Stimulated activated CD4-positive, alpha-beta T cell treated with anti-CD3 and anti-CD28 coated beads, Interleukin-2, amount 100 ng/mL, for 24 hours (primary cell): ENCODE results near the gene IGBP1.
"Not testable (repeated sequence)": the region's sequence is repeated elsewhere in the genome, so short reads cannot be mapped to it uniquely, and the experiment has no call there.

Experiments
- DNase-seq, 2 donors: peaks; one replicate each; pipeline ENCODE4 v3.0.0-alpha.2; 2020

IGBP1 gene

DNA sequence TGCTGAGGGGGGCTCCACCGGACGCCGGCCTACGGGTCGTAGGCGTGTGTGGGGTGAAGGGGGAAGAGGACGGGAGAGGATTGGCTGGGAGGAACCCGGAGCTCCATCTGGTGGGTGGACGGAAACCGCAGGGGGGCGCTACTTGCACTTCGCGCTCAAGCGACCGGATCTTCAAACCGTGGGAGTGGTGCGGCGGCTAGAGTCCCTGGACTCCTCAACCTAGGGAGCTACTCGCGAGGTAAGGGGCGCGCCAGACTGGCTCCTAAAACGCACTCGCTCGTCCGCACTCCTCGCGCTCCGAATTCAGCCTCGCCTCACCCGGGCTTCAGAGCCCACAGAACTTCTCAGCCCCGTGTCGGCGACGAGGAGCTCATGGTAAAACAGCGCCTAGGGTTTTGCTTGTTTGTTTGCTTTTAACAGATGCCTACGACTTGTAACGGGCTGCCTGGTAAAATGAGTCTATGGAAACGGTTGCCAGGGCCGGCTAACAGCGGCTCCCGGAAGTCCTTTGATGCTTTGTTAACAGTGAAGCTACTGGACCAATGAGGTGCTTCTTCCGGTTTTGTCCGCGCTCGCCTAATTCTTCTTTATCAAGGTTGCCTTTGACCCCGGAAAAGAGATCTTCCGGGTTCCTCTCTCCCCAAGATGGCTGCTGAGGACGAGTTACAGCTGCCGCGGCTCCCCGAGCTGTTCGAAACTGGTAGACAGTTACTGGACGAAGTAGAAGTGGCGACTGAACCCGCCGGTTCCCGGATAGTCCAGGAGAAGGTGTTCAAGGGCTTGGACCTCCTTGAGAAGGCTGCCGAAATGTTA lies at the start of gene IGBP1:
TSS of gene IGBP1 (plus strand) at position 145 of the 813 bp plus-strand sequence. CDS start at position 646, 501 bp downstream.
- DNase-seq: peak; percentile 71 to 72

DNA sequence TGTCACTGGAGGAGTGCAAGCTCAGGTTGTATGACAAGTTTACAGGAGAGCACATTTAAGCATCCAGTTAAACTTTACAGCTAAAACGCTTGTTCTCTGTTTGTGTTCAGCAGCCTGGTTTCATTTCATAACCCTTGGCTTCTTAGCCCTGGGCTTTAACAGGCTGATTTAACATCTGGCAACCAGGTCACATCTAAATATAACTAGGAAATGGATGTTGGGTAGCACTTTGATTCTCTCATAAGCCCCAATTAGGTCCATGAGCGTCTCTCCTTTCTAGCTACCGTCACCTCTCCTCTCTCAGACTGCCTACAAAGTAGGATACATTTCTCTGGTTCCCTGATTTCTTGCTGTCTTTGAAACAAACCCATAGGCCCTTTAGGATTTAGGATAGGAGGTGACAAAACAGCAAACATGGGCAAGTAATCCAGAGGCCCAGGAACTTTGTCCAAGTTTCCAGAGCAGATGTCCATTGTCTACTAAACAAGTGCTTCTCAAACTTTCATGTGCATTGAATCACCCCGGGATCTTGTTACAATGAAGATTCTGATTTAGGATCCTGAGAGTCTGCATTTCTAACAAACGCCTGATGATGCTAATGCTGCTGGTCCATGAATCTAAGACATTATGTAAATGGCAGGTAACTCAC lies 48.5 kb upstream of the IGBP1 start:
- no peak for DNase-seq

DNA sequence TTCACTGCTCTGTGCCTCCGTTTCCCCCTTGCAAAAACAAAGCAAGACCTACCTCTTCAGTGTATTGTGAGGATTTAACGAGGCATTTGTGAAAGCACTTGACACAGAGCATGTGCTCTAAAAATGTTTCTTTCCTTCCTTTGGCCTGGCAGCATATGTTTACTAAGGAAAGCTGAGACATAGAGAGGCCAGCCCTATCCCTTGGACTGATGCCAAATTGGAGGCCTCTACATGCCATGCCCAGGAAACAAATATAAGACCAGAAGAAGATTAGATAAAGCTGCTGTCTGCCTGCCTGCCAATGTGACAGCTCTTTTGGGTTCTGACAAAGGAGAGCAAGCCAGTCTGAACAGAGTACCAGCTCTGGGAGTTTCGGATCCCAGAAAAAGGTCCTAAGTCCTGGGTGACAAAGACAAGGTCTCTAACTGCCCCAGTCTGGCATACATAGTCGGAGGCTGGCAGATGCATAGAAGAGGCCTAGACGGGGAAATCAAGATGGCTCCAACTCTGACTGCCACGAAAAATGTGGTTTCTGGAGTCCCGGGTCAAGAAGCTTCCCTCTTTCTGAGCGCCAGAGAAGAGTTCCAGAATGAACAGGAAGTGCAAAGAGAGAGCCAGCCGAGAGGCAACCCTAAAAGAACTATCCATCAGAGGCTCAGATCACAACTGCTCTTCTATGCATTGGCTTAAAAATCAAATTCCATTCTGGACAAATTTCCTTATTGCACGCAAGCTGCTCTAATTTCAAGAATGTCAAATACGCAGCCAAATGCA lies 45.2 kb upstream of the IGBP1 start:
- no peak for DNase-seq

DNA sequence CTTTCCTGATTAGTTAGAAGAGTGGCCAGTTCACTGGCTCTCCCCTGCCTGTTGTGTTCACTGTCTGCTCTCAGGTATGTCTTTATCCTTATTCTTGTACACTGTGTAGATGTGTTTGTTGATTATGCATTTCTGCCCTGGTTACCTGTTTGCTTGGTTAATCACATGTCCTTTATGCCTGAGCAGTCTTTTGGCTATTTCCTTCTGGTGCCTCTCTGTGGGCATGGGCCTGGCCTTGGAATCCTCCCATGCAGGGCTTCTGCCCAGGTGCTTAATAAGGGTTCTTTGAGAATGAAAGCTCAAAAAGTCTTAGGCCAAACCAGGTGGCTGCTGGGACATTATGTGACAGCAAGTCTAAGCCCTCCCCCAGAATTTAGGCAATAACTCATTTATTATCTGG lies 44.5 kb upstream of the IGBP1 start:
- no peak for DNase-seq

DNA sequence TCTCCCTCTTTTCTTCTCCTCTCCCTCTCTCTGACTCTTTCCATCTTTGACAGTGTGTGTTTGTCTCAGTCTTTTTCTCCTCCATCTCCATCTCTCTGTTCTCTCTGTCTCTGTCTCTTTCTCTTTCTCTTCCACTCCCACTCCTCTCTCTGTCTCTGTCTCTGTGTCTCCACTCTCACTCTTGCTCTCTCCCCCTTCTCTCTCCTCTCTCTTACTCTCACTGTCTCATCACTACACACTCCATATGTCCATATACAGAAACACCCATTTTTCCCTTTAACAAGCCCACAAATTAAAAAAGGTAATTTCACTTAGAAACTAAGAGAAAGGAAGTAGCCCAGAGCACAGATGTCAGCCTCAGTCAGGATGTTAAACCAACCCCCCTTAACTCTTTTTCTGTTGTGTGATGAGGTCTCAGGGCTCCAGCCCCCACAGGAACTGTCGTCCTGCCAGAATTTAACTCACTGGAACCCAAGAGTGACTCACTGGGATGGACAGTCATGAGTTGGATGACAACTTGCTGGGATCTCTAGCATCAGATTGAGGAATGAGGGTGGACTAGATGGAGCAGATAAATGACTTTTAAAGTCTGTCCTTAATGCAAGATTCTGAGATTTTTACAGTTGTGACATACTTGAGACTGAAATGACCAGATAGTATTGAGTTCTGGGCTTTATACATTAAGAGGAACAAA lies 43.5 kb upstream of the IGBP1 start:
- no peak for DNase-seq

DNA sequence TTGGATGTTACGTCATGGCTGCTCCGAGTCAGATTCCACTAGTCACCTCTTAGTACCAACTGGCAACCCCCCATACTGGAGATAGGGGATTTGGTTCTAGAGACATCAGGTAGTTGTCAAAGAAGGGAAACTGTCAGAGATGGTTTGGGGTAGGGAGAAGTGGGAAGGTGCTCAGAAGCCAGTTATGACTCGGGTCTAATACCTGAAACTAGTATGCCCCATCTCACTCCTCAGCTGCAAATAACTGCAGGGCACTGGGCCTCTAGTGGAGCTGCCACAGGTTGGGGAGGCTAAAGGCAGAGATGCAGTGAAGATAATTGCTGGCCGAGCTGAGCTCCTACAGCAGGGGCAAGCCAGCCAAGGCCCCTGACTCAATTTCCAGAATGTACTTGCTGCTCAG lies 41.0 kb upstream of the IGBP1 start:
- DNase-seq: no peak

DNA sequence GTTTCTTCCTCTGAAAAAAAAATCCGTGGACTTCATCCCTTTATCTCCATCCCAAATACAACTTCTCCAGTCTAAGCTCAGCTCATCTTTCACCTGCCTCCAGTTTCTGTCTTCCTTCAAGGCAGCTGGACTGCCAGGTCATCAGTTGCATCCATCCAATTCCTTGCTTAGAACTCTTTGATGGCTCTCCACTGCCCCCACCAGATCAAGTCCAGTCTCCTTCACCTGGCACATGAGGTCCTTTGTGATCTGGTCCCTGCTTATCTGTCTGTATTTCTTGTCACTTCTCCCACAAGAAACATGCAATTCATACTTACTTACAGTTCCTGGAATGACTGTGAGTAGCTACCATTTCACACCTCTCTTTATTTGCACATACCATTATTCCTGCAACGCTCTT lies 37.2 kb upstream of the IGBP1 start:
- no peak for DNase-seq

DNA sequence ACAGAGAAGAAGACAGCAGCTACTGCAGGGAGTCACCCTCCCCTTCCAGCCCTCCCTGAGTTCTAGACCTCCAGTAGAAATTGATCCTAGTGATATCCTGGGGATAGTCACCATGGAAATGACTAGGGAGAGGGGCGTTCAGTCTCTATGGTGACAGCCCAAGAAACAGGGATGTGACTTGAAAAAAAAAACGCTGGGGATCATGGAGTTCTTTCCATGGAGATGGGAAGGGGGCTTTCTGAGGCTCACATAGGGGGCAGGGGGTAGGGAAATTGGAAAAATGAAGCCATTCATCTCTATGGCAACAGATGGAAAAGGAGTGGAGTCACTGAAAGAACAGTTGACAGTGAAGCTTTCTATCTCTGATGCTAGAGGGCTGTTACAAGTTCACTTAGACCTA lies 28.0 kb upstream of the IGBP1 start:
- no peak for DNase-seq

DNA sequence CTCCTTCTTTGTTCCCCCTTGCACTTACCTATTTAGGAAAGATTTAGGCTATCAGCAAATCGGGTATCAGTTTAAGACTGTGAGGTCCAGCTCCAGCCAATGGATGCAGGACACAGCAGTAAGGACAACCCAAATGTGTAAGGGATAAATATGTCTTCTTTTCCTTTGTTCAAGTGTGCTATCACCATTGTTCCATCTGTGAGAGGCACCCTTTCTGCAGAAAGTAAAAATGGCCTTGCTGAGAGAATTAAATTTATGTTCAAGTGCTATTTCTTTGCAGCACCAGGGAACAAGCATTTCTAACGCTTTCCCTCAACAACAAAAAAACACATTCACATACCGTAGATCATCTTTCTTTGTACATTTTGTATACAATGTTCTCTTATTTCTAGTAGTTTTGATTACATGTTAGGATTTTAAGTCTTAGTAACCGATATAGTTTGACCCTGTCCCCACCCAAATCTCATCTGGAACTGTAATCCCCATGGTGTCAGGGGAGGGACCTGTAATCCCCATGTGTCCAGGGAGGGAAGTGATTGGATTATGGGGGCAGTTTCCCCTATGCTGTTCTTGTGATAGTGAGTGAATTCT lies 21.7 kb upstream of the IGBP1 start:
- DNase-seq: not testable (repeated sequence)

DNA sequence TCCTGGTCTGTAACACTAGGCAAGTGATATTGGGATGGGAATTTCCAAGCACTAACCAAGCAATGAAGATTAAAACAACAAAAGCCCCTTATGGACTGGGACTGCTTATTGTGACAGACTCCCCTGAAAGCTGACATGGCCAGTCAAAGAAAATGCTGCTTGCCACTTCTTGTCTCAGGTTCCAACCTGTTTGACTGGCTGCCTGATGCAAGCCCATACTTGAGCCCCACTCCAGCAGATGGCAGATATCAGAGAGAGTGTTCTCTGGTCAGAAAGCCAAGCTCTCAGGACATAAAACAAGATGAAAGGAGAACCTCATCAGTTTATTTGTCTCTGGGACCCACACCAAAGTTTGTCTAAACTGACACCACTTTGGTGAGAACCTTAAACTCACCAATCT lies 15.5 kb upstream of the IGBP1 start:
- DNase-seq: no peak

DNA sequence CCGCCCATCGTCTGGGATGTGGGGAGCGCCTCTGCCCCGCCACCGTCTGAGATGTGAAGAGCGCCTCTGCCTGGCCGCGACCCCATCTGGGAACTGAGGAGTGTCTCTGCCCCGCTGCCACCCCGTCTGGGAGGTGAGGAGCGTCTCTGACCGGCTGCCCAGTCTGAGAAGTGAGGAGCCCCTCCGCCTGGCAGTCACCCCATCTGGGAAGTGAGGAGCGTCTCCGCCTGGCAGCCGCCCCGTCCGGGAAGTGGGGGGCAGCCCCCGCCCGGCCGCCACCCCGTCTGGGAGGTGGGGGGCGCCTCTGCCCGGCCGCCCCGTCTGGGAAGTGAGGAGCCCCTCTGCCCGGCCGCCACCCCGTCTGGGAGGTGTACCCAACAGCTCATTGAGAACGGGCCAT lies 10.2 kb upstream of the IGBP1 start:
- DNase-seq: not testable (repeated sequence)

DNA sequence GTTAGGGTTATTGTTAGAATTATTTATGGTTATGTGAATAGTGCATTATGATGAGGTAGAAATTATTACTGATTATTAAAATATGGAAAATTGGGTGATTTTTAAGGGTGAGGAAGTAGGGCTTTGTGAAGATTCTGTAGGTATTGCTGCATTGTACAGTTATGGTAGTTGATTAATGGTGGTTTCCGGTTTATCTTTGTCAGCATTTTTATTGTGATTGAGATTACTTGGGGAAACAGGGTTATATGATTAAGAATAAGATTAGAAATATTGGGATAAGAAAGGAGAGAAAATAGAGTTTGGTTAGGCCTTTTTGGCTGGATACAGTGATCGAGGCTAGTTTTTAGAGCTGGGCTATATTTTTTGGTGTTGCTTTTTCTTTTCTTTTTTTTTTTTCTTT lies 8.6 kb upstream of the IGBP1 start:
- no peak for DNase-seq

DNA sequence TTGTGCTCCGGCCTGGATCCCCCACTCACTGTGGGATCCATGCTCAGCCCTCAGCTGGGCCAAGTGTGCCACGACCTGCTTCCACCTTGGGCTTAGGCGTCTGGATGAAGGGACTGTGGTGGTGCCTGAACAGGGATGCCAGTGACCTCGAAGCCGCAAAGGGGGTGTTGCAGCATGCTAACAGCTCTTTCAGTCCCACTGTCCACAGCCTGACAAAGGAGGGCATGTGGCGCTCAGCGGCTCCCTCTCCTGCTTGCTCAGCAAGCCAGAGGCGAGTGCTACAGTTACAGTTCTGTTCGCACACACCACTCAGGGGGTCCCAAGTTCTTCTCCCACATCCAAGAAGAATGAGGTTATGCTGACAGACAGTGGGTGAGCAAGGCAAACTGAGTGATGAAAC lies 5.2 kb upstream of the IGBP1 start:
- DNase-seq: no peak

DNA sequence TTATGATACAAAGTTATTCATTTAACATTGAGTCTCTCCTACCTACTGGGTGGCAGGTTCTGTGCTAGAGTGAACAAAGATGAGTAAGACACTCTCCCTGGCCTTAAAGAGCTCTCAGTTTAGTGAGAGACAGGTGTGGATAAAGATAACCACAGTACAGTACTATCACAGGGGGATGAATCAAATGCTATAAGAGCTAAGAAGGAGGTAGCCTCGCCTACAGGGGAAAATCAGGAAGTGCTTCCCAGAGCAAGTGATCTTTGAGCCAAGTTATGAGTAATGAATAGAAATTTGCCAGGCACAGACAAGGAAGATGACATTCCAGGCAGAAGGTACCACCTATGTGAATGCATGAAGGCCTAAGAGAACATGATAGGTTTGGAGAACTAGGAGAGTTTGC lies 3.4 kb upstream of the IGBP1 start:
- DNase-seq: no peak

DNA sequence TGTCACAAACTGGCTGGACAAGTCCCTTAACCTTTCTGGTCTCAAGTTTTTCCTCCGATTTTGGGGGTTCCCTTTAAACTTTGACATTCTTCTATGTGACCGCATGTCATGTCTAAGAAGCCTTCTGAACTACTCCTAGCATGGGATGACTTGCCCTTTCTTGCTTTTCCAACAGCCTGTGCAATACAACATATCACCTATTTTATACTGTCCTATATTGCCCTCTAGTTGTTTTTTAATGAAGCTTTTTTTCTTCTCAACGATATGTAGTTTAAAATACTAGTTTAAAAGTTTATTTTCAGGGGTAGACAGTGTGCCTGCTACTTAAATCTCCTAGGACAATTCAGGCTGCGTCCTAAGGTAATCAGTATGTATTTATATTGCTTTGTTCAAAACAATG lies 1.0 kb upstream of the IGBP1 start:
- no peak for DNase-seq

DNA sequence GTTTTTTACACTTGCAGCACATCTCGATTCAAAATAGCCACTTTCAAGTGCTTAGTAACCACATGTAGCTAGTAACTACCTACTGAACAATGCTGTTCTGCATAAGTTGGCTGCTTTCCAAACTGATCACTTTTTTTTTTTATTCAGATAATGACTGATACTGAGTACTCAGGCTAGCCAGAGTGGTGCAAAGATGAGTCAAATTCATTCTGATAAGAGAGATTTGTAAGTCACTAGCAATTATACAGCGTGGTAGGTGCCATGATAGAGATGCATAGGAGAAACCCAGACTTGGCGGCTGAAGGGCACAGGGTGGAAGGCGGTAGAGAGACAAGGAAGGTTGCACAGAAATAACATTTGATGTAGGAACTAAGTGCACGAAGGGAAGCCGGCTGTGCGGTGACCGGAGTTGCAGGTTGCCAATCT lies 357 bp upstream of the IGBP1 start:
- DNase-seq: no peak

DNA sequence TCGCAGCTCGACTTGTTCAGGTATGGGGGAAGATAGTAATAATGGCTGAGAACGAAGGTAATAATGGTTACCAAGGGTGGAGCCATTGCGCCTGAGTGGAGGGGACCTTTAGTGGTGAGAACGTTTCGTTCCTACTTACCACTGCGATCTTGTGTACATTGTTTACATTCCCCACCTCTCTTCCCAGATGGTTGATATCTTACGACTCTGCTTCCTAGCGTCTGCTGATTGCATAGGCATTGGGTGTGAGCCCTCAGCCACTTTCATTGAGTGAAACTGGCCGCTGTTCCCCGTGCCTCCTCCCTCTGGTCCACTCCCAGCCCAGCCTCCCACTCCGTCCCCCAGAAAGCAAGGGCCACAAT lies 850 bp downstream of the IGBP1 start:
- DNase-seq: no peak

DNA sequence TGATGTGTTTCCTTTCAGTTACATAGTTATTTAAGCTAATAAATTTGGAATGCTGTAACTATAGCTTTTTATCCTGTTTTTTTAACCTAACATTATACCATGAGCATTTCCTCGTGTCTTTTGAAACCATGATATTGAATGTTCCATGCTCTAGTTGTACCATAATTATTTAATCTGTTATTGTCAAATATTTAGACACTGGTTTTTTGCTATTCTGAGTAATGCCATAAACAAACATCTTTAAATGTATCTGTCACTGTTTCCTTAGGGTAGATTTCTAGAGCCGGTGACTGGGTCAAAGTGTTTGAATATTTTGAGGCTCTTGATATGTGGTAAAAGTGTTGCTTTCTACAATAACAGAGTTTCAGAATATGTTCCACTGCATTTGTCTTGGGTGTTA lies 5.4 kb downstream of the IGBP1 start:
- no peak for DNase-seq

DNA sequence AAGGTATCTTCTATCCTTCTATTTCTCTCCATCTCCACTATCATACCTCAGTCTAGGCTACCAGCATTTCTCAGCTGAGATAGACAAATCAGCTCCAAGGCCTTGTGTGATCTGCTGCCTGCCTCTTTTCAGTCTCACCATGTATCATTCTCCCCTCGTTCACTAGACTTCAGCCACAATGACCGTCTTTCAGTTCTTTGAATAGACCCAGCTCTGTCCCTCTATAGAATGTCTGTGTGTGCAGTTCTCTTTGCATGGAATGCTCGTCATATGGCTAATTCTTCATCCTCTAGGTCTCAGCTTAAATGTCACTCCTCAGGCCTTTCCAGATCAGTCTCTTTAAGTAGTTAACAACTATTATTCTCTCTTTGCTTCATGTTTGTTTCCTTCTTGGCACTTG lies 6.5 kb downstream of the IGBP1 start:
- DNase-seq: no peak

DNA sequence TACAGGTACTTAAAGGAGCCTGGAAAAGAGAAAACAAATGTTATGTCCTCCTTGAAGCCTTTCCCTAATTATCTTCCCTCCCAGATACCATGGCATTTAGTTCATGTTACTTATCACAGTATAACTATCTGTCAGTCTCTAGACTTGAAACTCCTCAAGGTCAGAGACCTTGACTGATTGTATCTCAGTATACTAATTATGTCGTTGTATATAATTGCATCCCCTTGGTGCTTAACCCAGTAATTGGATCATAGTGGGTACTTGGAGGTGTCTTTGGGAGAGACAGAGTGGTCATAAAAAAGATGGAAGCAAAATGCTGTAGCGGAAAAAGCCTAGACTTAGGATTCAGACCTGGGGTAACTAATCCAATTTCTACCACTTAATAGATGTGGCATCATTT lies 8.1 kb downstream of the IGBP1 start:
- no peak for DNase-seq

DNA sequence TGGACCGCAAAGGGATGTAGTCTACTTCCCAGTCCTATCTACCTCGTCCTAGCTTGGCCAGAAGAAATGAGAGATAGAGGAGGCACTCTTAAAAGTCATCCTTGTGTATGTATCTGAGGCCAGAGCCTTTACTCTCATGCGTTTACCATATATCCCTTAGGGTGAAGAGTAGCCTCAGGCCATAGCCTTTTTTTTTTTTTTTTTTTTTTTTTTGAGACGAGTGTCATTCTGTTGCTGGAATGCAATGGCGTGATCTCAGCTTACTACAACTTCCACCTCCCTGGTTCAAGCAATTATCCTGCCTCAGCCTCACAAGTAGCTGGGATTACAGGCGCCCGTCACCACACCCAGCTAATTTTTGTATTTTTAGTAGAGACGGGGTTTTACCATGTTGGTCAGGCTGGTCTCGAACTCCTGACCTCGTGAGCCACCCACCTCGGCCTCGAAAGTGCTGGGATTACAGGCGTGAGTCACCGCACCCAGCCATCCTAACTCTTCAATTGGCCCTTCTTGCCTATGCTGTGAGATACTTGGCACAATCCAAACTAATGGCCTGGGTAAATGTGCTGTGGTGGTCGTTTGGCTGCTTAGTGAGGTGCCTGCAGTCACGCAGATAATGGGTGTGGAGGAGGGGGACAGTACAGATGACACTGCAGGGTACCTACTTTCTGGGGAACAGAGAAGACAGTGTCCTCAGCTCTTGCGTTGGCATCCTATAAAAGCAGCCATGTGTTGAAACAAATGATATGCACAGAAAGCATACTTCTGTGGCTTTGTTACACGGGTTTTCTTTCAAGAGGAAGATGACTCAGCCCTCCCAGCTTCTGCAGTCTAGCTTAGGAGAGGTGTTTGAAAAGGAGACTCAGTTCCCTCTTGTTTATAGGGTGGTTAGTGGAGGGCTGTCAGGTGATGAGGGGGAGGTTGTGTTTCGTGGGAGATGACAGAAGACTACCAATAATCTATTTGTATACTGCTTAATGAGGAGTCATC lies 33.6 kb downstream of the IGBP1 start:
- DNase-seq: no peak
